HG03342 (cell line): ENCODE data around the gene ZNF76.

Source experiments
- ATAC-seq: cut with Tn5 transposase; IDR thresholded peaks from one replicate; pipeline ENCODE4 v1.9.1; 2021; ENCODE audit warnings: mild to moderate bottlenecking, moderate library complexity; ENCODE audit not compliant: unreplicated experiment

The ZNF76 gene

DNA sequence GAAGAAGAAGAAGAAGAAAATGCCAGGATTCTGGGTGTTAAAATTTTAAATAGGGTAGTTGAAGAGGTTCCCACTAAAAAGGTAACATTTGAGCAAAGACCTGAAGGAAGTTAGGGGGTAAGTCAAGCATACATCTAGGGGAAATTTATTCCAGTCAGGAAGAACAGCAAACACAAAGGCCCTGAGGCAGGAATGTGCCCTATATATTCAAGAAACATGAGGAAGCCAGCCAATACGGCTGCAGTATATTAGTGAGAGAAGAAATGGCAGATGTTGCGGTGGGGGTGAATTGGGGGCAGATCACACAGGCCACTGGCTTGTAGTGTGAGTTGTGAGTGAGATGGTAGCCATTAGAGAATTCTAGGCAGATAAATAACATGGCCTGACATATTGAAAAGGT, 6.0 kb downstream of the ZNF76 start:
- ATAC-seq, result no peak

DNA sequence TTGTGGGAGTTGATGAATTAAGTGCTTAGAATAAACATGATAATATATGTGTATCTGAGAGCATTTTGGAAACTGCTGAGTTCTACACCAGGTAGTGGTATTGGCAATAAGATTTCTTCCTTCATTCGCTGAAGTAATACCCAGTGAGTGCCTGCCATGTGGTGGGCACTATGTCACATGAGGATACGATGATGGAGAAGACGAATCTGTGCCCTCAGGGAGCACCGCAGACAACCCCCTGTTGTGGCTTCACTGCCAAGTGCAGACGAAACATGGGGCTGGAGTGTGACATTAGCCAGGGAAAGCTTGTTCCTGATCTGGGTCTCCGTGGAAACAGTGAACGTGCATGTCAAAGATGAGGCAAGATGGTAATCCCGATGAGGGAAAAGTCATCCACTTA, 7.9 kb downstream of the ZNF76 start:
- ATAC-seq, result no peak

DNA sequence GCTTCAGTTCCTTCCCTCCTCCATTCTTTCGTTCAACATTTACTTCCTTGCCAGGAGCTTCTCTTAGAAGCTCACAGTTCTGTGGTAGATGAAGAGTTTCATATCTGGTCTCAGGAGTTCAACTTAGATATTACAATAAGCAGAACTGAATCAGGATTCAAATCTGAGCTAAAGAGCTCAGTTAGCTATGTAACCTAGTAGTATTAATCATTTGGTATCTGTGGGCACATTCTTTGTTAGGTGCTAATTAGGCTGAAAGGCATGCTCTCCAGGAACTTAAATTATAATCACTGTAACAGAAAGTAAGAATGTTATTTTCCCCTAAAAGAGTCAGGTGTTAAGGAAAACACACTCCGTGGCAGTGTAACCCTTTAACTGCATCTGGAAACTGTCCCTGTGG, 8.4 kb downstream of the ZNF76 start:
- ATAC-seq, result no peak

- no peak for ATAC-seq
These were observed 12.5 kb downstream of the ZNF76 start for GRCh38 chr6:35272005-35272404.

DNA sequence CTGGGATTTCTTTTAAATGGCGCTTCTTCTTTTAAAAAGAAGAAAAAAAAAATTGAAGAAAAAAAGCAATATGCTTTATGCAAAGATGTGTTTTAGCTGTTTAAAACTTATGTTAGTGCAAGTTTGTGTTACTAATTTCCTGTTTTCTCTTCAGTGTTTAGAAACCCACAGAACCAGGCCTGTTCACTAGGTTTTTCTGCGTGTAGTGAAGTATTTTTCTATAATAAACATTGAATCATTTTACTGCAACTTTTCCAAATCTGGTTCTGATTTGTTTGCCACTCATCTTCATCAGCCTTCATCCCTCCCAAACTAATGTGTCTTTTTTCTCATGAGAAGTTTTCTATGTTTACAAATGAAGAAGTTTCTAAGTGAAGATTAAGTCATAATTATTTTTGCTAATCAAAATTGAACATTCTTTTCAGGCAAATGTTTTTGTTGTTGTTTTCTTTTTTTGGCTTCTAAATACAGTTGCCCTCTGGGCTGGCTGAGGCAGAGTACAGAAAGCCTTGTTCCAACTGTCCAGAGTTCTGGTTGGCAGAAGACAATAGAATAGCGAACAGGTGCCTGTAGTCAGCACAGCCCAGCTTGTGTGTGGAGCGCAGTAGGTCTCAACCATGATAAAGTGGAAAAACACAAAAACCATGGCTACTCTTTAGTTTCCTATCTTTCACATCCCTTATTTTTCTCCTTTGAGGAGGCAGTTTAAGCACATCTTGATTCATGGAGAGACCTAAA, 14.5 kb downstream of the ZNF76 start:
- no peak for ATAC-seq

GRCh38 chr6:35275744-35276260, 16.3 kb downstream of the ZNF76 start:
- ATAC-seq, result no peak

GRCh38 chr6:35278708-35279107, 19.2 kb downstream of the ZNF76 start:
- no peak for ATAC-seq

GRCh38 chr6:35280903-35281302, 21.4 kb downstream of the ZNF76 start:
- no peak for ATAC-seq

DNA sequence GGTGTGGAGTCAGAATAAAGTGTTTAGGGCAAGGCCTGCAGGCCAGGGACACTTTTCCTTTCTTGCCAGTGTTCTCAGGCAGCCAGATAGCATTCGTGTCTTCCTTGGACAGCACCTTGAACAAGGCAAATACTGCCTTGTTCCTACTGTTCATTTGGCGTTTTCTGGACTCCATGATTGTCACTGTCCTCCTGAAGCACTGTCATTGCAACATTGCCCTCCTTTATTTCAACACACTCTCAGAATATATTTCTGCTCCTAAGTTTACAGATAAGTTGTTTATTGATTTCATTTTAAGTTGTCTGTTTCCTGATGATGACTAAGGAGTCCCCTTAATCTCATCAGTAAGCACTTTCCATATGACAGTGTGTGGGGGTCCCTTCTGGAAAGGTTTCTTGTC, 22.9 kb downstream of the ZNF76 start:
- ATAC-seq, result no peak

- ATAC-seq, result no peak
These were observed 23.8 kb downstream of the ZNF76 start for GRCh38 chr6:35283361-35283760.

GRCh38 chr6:35287671-35288396, 28.3 kb downstream of the ZNF76 start:
- no peak for ATAC-seq

DNA sequence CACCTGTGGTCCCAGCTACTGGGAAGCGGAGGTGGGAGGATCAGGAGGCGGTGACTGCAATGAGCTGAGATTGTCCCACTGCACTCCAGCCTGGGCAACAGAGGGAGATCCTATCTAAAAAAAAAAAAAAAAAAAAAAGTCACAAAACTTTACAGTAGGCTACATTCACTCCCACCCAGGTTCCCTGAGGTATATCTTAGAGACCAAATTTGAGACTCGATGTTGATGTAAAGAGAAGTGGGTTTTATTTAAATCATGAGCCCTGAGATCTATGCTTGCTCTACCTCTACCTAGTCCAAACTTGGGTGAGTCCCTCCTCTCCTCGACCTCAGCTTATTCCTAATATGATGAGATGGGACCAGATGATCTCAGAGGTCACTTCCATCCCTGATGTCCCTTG, 29.3 kb downstream of the ZNF76 start:
- ATAC-seq, result no peak

- no peak for ATAC-seq
These were observed 32.0 kb downstream of the ZNF76 start for GRCh38 chr6:35291491-35291890.

- no peak for ATAC-seq
These were observed 33.0 kb downstream of the ZNF76 start for GRCh38 chr6:35292494-35292893.

DNA sequence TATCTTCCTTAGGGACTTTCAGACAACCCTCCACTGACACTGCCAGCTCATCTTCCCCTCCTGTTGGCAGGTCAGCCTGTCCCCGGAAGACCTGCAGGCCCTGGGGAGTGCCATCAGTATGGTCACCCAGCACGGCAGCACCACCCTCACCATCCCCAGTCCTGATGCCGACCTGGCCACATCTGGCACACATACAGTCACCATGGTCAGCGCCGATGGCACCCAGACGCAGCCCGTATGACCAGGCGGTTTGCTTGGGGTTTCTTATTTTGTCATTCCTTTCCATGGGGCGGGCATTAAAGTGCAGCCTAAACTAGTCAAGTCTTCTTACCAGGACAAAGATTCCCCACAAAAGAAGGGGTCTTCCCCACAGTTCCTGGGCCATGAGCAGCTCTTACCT, 34.1 kb downstream of the ZNF76 start:
- ATAC-seq, result no peak

- no peak for ATAC-seq
These were observed 34.9 kb downstream of the ZNF76 start for GRCh38 chr6:35294308-35294945.

DNA sequence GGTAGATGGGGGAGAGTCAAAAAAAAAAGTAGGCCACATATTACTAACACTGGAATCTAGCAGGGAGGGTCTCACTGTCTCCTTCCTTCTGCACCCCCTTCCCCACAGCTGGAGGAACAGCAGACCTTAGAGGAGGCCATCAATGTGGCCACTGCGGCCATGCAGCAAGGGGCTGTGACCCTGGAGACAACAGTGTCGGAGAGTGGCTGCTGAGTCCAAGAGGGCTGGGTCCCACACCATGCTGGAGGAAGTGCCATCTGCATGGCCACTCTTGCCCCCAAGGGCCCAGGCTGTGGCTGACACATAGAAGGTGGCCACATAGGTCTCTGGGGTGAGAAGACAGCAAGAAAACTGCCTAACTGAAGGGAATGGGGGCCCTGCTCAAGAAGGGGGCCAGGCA, 35.5 kb downstream of the ZNF76 start:
- no peak for ATAC-seq

- ATAC-seq, result no peak
These were observed 36.2 kb downstream of the ZNF76 start for GRCh38 chr6:35295521-35296315.

GRCh38 chr6:35296931-35297600, 37.5 kb downstream of the ZNF76 start:
- ATAC-seq, result no peak
